Activated T-cell treated with anti-CD3 and anti-CD28 coated beads for 48 hours (primary cell): Measurements from ENCODE around the gene VMO1.

Source experiments
- DNase-seq: peaks from one replicate; pipeline ENCODE4 v3.0.0-alpha.2; 2020; ENCODE audit warnings: low read depth

The VMO1 gene

DNA sequence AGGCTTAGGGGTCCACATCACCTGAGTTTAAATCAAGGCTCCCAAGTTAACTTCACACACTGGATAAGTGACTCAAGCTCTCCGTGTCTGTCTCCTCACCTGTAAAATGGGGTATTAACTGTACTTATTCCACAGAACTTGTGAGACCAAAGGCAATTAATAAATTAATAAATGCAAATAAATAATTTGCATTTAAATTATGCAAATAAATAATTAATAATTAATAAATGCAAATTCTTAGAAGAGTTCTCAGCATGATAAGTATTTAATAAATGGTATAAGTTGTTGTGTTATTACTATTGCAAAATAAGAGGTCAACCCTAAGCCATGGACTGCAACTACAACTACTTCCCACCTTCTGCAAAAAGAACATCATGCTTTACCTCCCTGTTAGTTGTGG is 32.8 kb downstream of the VMO1 start:
- no peak for DNase-seq

GRCh38 chr17:4751932-4752331 is 34.2 kb downstream of the VMO1 start:
- DNase-seq: no peak

DNA sequence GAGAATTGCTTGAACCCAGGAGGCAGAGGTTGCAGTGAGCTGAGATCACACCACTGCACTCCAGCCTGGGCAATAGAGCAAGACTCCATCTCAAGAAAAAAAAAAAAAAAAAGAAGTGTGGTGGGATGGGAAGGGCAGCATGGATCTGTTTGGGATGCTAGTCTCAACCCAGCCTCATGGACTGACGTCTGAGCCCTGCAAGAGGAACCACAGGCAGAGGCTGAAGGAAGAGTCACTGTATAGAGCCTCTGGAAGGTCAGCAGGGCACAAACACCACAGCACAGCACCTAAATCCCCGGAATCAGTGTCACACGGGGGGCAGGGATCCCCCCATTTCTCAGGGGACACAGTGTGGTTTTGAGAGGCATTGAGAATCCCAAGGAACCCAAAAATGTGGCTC is 35.6 kb downstream of the VMO1 start:
- no peak for DNase-seq

GRCh38 chr17:4748686-4749085 is 37.5 kb downstream of the VMO1 start:
- no peak for DNase-seq

DNA sequence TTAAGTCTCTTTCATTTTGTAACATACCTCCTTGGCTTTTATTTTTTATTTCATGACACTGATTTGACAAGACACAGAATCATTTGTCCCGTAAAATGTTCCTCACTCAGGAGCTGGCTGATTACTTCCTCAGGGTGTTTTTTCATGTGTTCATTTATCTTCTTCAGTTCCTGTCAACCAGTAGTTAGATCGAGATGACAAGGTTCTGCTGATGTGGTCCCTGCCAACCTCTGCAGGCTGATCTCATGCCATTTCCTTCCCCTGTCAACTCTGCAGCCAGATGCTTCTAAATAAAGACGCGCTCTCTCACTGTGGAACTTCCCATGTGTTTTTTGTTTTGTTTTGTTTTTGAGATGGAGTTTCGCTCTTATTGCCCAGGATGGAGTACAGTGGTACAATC is 38.3 kb downstream of the VMO1 start:
- DNase-seq: no peak

GRCh38 chr17:4744999-4745969 is 40.9 kb downstream of the VMO1 start:
- DNase-seq: no peak

- no peak for DNase-seq
These were observed 42.3 kb downstream of the VMO1 start for GRCh38 chr17:4743898-4744297.

DNA sequence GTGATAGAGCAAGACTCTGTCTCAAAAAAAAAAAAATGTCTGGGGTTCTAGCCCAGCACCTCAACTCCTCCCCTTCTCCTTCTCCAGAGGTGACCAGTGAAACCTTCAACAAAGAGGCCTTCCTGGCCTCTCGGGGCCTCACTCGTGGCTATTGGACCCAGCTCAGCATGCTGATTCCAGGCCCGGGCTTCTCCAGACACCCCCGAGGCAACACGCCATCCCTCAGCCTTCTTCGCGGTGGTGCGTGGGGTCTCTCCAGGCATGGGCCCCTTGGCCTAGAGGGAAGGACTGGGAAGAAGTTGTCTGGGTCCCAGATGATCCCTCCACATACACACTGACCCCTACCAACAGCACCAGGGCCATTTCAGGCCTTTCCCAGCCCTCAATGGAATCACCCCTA is 42.9 kb downstream of the VMO1 start:
- no peak for DNase-seq

GRCh38 chr17:4742629-4743028 is 43.5 kb downstream of the VMO1 start:
- DNase-seq: no peak

- no peak for DNase-seq
These were observed 44.0 kb downstream of the VMO1 start for GRCh38 chr17:4742133-4742532.

GRCh38 chr17:4741544-4741943 is 44.6 kb downstream of the VMO1 start:
- DNase-seq: no peak

DNA sequence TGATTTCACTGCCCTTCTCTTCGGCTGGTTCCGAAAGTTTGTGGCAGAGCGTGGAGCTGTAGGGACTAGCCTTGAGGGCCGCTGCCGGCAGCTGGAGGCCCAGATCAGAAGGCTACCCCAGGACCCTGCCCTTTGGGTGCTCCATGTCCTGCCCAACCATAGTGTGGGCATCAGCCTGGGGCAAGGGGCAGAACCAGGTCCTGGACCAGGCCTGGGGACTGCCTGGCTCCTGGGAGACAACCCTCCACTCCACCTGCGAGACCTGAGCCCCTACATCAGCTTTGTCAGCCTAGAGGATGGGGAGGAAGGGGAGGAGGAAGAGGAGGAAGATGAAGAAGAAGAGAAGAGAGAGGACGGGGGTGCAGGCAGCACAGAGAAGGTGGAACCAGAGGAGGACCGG is 45.6 kb downstream of the VMO1 start:
- no peak for DNase-seq

- no peak for DNase-seq
These were observed 46.2 kb downstream of the VMO1 start for GRCh38 chr17:4740025-4740351.

DNA sequence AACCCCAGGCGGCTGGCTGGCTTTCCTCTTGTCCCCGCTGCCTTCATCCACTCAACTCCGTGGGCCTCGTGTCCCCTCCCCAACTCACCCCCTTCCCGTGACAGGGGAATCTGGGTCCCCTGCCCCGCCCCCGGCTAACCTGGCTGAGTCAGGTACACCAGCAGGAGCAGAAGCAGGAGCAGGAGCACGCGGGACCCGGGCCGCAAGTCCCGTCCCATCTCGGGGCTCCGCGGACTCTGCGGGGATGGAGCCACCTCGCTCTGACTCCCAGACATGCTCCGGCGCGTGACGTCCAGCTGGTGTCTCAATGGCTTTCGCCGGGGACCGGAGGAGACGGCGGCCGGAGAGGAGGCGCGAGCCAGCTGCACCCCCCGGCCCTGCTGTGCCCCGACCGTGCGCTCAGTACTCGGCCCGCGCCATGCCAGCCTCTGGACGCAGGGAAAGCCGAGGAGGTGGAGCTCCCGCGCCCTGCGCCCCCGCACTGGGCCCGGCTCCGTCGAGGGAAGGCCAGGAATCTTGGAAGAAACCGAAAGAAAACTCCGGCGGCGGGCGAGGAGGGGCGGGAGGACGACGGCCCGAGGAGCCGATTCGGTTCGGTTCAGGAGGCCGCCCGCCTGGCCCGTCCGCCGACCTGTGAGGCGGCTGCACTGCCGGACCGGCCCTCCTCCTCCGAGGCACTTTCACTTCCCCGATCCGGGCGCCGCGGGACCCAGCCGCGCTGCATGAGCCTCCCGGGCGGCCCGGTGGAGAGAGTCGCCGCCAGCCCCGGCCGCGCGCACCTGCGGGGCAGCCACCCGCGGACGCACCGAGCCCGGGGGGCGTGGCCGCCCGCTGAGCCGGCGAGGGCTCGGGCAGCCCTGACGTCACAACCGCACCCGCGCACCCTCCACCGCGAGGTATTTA is 46.8 kb downstream of the VMO1 start, which contains the start of the genes CXCL16 and ZMYND15:
TSS of gene CXCL16 (minus strand) at position 807 of the 903 bp plus-strand sequence. CDS start at position 218, 589 bp downstream.
TSS of gene ZMYND15 (plus strand) at position 712 of the 903 bp plus-strand sequence. CDS start 716 bp downstream, outside the sequence.
- DNase-seq: peak; percentile 33

DNA sequence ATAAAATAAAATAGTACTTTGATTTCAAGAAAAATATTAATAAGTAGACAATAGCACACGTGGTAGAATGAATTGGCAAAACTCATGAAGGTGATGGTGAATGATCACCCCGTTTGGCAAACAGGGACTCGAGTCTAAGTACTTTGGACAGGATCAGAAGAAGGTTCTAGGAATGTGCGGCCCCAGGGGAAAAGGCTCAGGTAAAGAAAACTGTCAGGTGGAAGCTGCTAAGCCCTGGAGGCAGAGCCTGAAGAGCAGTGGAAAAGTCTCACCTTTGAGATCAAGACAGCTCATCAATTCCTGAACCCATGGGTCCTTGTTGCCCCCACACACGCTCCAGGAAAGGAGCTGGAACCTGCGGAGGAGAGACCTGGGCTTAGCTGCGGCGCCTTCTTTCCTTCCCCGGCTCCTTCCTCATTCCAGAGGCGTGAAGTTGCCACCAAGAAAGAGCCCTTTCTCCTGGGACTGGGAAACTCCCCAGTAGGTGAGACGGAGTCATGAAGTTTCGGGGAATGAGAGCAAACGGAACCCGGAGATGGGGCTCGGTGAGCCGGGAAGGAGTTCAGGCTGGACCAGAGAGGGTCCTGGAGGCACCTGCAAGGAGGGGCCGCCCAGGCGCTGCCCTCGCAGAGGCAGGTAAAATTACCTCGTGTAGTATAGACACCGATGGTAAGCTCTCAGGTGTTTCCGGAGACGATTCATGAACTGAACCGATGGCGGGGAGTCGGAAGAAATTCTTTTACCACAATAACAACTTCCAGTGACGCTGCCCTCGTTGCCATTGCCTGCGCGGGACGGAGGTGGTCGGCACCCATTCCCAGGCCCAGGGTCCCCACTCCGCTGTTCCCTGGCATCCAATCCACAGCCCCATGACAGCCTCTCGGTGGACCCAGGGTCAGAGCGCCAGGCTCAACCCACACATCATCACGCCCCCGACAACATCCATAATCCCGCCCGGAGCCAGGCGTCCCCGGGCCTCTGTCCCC is 47.7 kb downstream of the VMO1 start:
- DNase-seq: no peak

- no peak for DNase-seq
These were observed 50.1 kb downstream of the VMO1 start for GRCh38 chr17:4735876-4736651.
